B cell (primary cell): Measurements from ENCODE around the gene ZNF354C.

ENCODE experiments used
- EZH2 ChIP-seq: IDR thresholded peaks from 2 replicates; pipeline ENCODE4 v1.6.1; 2012; ENCODE audit warnings: borderline replicate concordance, low read depth, mild to moderate bottlenecking, moderate library complexity, low read length; ENCODE audit not compliant: insufficient read depth, poor library complexity, severe bottlenecking
- TF ChIP-seq, protein P1 (sequence below): fragments of 200-600 bp; IDR thresholded peaks from one replicate; pipeline ENCODE4 v1.8.0; 2022; ENCODE audit warnings: antibody characterized with exemption, mild to moderate bottlenecking

DNA sequence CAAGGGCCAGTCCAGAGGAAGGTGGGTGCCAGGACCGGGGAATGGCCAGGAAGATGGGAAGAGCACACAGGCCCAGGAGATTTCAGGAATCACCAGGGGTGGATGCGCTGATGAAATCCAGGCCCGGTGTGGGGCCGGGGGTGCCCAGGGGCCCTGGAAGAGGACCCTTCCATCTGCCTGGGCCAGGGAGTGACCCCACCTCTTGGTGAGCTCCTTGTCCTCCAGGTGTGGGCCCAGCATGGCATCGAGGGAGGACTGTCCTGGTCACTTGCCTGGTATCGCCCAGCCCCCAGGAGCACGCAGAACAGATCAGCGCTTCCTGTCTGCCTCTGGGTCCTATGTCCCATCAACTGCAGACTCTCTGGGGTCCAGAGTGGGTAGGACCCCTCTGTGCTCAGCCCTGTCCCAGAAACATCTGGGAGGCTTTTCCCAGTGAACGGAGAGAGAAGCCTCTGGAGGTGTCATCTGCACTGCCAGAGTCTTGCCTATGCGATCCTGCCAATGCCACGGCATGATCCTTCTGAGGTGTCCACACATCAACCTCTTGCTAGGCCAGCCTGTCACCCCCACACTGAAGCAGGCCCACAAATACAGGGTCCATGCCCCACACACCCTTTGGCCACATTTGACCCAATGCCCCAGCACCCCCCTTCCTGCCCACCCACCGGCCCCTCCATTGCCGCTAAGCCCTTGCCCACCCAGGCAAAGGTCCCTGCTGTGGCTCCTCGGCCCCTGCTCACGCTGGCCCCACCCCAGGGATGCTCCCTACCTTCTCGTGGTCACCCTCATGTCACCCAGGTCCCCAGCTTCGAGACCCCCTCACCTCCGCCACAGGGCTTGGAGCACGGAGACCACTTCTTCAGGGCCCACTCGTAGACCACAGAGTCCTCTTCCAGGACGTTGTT lies 67.2 kb downstream of the ZNF354C start:
- TF ChIP-seq, protein P1, sequence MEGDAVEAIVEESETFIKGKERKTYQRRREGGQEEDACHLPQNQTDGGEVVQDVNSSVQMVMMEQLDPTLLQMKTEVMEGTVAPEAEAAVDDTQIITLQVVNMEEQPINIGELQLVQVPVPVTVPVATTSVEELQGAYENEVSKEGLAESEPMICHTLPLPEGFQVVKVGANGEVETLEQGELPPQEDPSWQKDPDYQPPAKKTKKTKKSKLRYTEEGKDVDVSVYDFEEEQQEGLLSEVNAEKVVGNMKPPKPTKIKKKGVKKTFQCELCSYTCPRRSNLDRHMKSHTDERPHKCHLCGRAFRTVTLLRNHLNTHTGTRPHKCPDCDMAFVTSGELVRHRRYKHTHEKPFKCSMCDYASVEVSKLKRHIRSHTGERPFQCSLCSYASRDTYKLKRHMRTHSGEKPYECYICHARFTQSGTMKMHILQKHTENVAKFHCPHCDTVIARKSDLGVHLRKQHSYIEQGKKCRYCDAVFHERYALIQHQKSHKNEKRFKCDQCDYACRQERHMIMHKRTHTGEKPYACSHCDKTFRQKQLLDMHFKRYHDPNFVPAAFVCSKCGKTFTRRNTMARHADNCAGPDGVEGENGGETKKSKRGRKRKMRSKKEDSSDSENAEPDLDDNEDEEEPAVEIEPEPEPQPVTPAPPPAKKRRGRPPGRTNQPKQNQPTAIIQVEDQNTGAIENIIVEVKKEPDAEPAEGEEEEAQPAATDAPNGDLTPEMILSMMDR, result no peak
- no peak for TF ChIP-seq EZH2
